GM23338 (cell line): ENCODE data around the gene FILIP1. TPM values are rescaled to one million over a fixed set of nuclear protein-coding genes. Genes with fewer than 3 reads are reported as not detected.

Experiments used
- ATAC-seq: fragments of 200-7000 bp; cut with Tn5 transposase; 3 replicates; pipeline ENCODE4 v1.9.1; 2020
- DNase-seq: peaks from one replicate; pipeline ENCODE4 v3.0.0-alpha.2; 2015; ENCODE audit warnings: low spot score
- H2AFZ ChIP-seq: fragments of 200-600 bp; sonication (generic); 2 replicates; pipeline ENCODE4 v1.8.0; 2016; ENCODE audit warnings: antibody characterized with exemption, mild to moderate bottlenecking, moderate library complexity
- H3F3A ChIP-seq: fragments of 200-600 bp; sonication (generic); replicated peaks from 2 replicates; pipeline ENCODE4 v1.8.0; 2017; ENCODE audit warnings: antibody characterized with exemption, mixed run types, low read depth
- H3K27ac ChIP-seq: fragments of 200-600 bp; sonication (generic); 2 replicates; pipeline ENCODE4 v1.6.1; 2016; ENCODE audit warnings: low read depth
- H3K27me3 ChIP-seq: fragments of 200-600 bp; sonication (generic); 2 replicates; pipeline ENCODE4 v1.8.0; 2016; ENCODE audit warnings: mild to moderate bottlenecking, mixed run types, moderate library complexity; ENCODE audit not compliant: insufficient read depth
- H3K36me3 ChIP-seq: fragments of 200-600 bp; sonication (generic); 2 replicates; pipeline ENCODE4 v1.8.0; 2016; ENCODE audit warnings: mild to moderate bottlenecking; ENCODE audit not compliant: insufficient read depth
- H3K4me1 ChIP-seq: fragments of 200-600 bp; sonication (generic); 2 replicates; pipeline ENCODE4 v1.8.0; 2016; ENCODE audit warnings: mild to moderate bottlenecking, moderate library complexity; ENCODE audit not compliant: insufficient read depth
- H3K4me2 ChIP-seq: fragments of 200-600 bp; sonication (generic); 2 replicates; pipeline ENCODE4 v1.7.1; 2017; ENCODE audit warnings: mixed run types
- H3K4me3 ChIP-seq: fragments of 200-600 bp; sonication (generic); 2 replicates; pipeline ENCODE4 v1.6.1; 2016; ENCODE audit warnings: mixed run types
- H3K79me2 ChIP-seq: fragments of 200-600 bp; sonication (generic); replicated peaks from 2 replicates; pipeline ENCODE4 v1.8.0; 2017; ENCODE audit warnings: mild to moderate bottlenecking; ENCODE audit not compliant: insufficient read depth
- H3K9me2 ChIP-seq: fragments of 200-600 bp; sonication (generic); 2 replicates; pipeline ENCODE4 v1.8.0; 2017; ENCODE audit not compliant: insufficient read depth
- H4K20me1 ChIP-seq: fragments of 200-600 bp; sonication (generic); replicated peaks from 2 replicates; pipeline ENCODE4 v1.8.0; 2017; ENCODE audit warnings: mild to moderate bottlenecking; ENCODE audit not compliant: insufficient read depth
- H3K27ac Mint-ChIP-seq: 2 replicates; pipeline ENCODE4 v1.8.0; 2020; ENCODE audit warnings: inconsistent platforms, mild to moderate bottlenecking, moderate library complexity, mixed read lengths
- H3K27me3 Mint-ChIP-seq: 3 replicates; pipeline ENCODE4 v1.8.0; 2022; ENCODE audit warnings: low read depth, mild to moderate bottlenecking, moderate library complexity, mixed read lengths, inconsistent platforms; ENCODE audit not compliant: insufficient read depth, poor library complexity
- H3K36me3 Mint-ChIP-seq: 3 replicates; pipeline ENCODE4 v1.8.0; 2021; ENCODE audit warnings: low read depth, mild to moderate bottlenecking, inconsistent platforms, moderate library complexity, mixed read lengths
- H3K4me1 Mint-ChIP-seq: 3 replicates; pipeline ENCODE4 v1.8.0; 2020; ENCODE audit warnings: mild to moderate bottlenecking, inconsistent platforms, mixed read lengths
- H3K4me3 Mint-ChIP-seq: 3 replicates; pipeline ENCODE4 v1.8.0; 2021; ENCODE audit warnings: moderate library complexity, mild to moderate bottlenecking, inconsistent platforms, mixed read lengths
- H3K9me3 Mint-ChIP-seq: 3 replicates; pipeline ENCODE4 v1.8.0; 2020; ENCODE audit warnings: moderate library complexity, mild to moderate bottlenecking, inconsistent platforms, mixed read lengths
- CREB1 ChIP-seq: fragments of 250-450 bp; sonication (Bioruptor Pico); IDR thresholded peaks from 2 replicates; pipeline ENCODE4 v1.5.0; 2020; ENCODE audit warnings: low read depth, mild to moderate bottlenecking, moderate library complexity
- JUNB ChIP-seq: IDR thresholded peaks from one replicate; pipeline ENCODE4 v1.6.1; 2016; ENCODE audit warnings: antibody characterized with exemption; ENCODE audit not compliant: unreplicated experiment
- REST ChIP-seq: IDR thresholded peaks from one replicate; pipeline ENCODE4 v1.6.1; 2018; ENCODE audit warnings: antibody characterized with exemption; ENCODE audit not compliant: unreplicated experiment
- ZNF114 ChIP-seq: fragments of 250-450 bp; sonication (Bioruptor Pico); IDR thresholded peaks from 2 replicates; pipeline ENCODE4 v1.5.0; 2020; ENCODE audit warnings: mild to moderate bottlenecking, moderate library complexity
- ZNF462 ChIP-seq: fragments of 250-450 bp; sonication (Bioruptor Pico); IDR thresholded peaks from 2 replicates; pipeline ENCODE4 v1.5.0; 2020; ENCODE audit warnings: mild to moderate bottlenecking, moderate library complexity
- polyA plus RNA-seq: library from polyadenylated mRNA; unstranded; fragments of >200 nt; fragmentation: Nextera tagmentation; extraction: Ambion mirVana; gene quantifications from 2 replicates; pipeline ENCODE4 v1.2.1, GENCODE V29; 2016
- total RNA-seq: library from RNA; depleted of rRNA; stranded (reverse); fragments of >200 nt; shearing (Covaris generic); gene quantifications from 2 replicates; pipeline ENCODE4 v1.2.3, GENCODE V29; 2014

Gene FILIP1
- total and polyA plus RNA-seq, 2 experiments from 2014 or later, result 3.7 to 6.4 TPM

GRCh38 chr6:75268988-75269354 lies 224.6 kb downstream of the FILIP1 start (continued):
- TF ChIP-seq ZNF462 (CRISPR knock-in tag), result no peak

- ATAC-seq, result peak; percentile 91
- peaks cover 25% of the 10 kb centered on the region for H3K4me1 Mint-ChIP-seq
- TF ChIP-seq REST (no peak), ZNF114 (no peak), JUNB (no peak), CREB1 (0 out of 2 replicates have a peak, but pooled peaks have one; percentile 39)
Observed at GRCh38 chr6:75268121-75268987, 225.2 kb downstream of the FILIP1 start.

More at GRCh38 chr6:75268121-75268987, 225.2 kb downstream of the FILIP1 start:
- Mint-ChIP-seq H3K9me3 (peaks cover 18% of the 10 kb centered on the region), H3K27ac (peak overlapping the region; percentile 96), H3K4me3 (peak overlapping the region; percentile 45; the same call in 1 of the 3 replicates), H3K27me3 (no peaks in the 10 kb centered on the region), H3K36me3 (peaks cover 35% of the 10 kb centered on the region)
- Histone ChIP-seq H3K27ac (peak overlapping the region; percentile 89), H3K9me2 (0 out of 2 replicates have a peak, but pooled peaks cover 4% of the 10 kb centered on the region), H3K27me3 (no peaks in the 10 kb centered on the region), H4K20me1 (no peaks in the 10 kb centered on the region), H3K79me2 (peaks cover 80% of the 10 kb centered on the region), H3K4me3 (peak overlapping the region; percentile 13; the same call in 1 of the 2 replicates), H3F3A (no peaks in the 10 kb centered on the region), H2AFZ (no peak overlapping the region), H3K36me3 (no peaks in the 10 kb centered on the region), H3K4me1 (peaks cover 29% of the 10 kb centered on the region), H3K4me2 (peak overlapping the region; percentile 22)
- DNase-seq, result peak; percentile 94
